H9 (cell line): ENCODE measurements around the gene TYW1. TPM values are rescaled to one million over a fixed set of nuclear protein-coding genes. Genes with fewer than 3 reads are reported as not detected.
"Not testable (repeated sequence)": the region's sequence is repeated elsewhere in the genome, so short reads cannot be mapped to it uniquely, and the experiment has no call there.

Source experiments
- DNase-seq: peaks from one replicate; pipeline ENCODE4 v3.0.0-alpha.2; 2017
- H2AFZ ChIP-seq: one replicate; pipeline ENCODE4 v1.6.1; 2013; ENCODE audit warnings: mild to moderate bottlenecking, low read length, control low read depth, moderate library complexity
- H2AK5ac ChIP-seq: 2 replicates; pipeline ENCODE4 v1.6.1; 2013; ENCODE audit warnings: low read length, control low read depth, mixed read lengths; ENCODE audit not compliant: insufficient read length
- H2BK120ac ChIP-seq: one replicate; pipeline ENCODE4 v1.6.1; 2013; ENCODE audit warnings: low read depth, mild to moderate bottlenecking, low read length, control low read depth, inconsistent platforms; ENCODE audit not compliant: poor library complexity, severe bottlenecking
- H2BK12ac ChIP-seq: 2 replicates; pipeline ENCODE4 v1.6.1; 2013; ENCODE audit warnings: low read length, control low read depth, mixed read lengths, low read depth; ENCODE audit not compliant: insufficient read length
- H2BK15ac ChIP-seq: 2 replicates; pipeline ENCODE4 v1.6.1; 2013; ENCODE audit warnings: low read depth, low read length, control low read depth
- H2BK20ac ChIP-seq: one replicate; pipeline ENCODE4 v1.6.1; 2013; ENCODE audit warnings: low read depth, mild to moderate bottlenecking, low read length, control low read depth, inconsistent platforms; ENCODE audit not compliant: poor library complexity, severe bottlenecking
- H2BK5ac ChIP-seq: 2 replicates; pipeline ENCODE4 v1.6.1; 2013; ENCODE audit warnings: low read length, control low read depth, mixed read lengths; ENCODE audit not compliant: insufficient read length
- H3K14ac ChIP-seq: 2 replicates; pipeline ENCODE4 v1.6.1; 2013; ENCODE audit warnings: low read length, control low read depth; ENCODE audit not compliant: insufficient read depth
- H3K18ac ChIP-seq: 2 replicates; pipeline ENCODE4 v1.6.1; 2013; ENCODE audit warnings: low read depth, mild to moderate bottlenecking, mixed read lengths, low read length, control low read depth; ENCODE audit not compliant: insufficient read length
- H3K23ac ChIP-seq: 2 replicates; pipeline ENCODE4 v1.6.1; 2013; ENCODE audit warnings: low read length, control low read depth, mixed read lengths, low read depth; ENCODE audit not compliant: insufficient read length
- H3K23me2 ChIP-seq: 2 replicates; pipeline ENCODE4 v1.6.1; 2013; ENCODE audit warnings: low read depth, mild to moderate bottlenecking, mixed read lengths, low read length, control low read depth; ENCODE audit not compliant: insufficient read length, poor library complexity, severe bottlenecking
- H3K27ac ChIP-seq: 2 replicates; pipeline ENCODE4 v1.5.1; 2013; ENCODE audit warnings: low read length, control low read depth, mixed read lengths, low read depth; ENCODE audit not compliant: insufficient read length
- H3K27me3 ChIP-seq: 2 replicates; pipeline ENCODE4 v1.6.1; 2013; ENCODE audit warnings: low read length, control low read depth, inconsistent platforms; ENCODE audit not compliant: insufficient read depth
- H3K4ac ChIP-seq: 2 replicates; pipeline ENCODE4 v1.6.1; 2013; ENCODE audit warnings: low read depth, mild to moderate bottlenecking, control low read depth, inconsistent platforms, low read length, moderate library complexity
- H3K4me1 ChIP-seq: 2 replicates; pipeline ENCODE4 v1.6.1; 2013; ENCODE audit warnings: low read length, control low read depth, inconsistent platforms; ENCODE audit not compliant: insufficient read depth
- H3K4me2 ChIP-seq: 2 replicates; pipeline ENCODE4 v1.6.1; 2013; ENCODE audit warnings: low read length, control low read depth, mixed read lengths; ENCODE audit not compliant: insufficient read length, insufficient read depth
- H3K56ac ChIP-seq: 2 replicates; pipeline ENCODE4 v1.6.1; 2013; ENCODE audit warnings: low read depth, mild to moderate bottlenecking, mixed read lengths, low read length, control low read depth; ENCODE audit not compliant: insufficient read length
- H3K79me1 ChIP-seq: 2 replicates; pipeline ENCODE4 v1.6.1; 2013; ENCODE audit warnings: low read depth, mild to moderate bottlenecking, moderate library complexity, low read length, control low read depth, inconsistent platforms; ENCODE audit not compliant: insufficient read depth, poor library complexity, severe bottlenecking
- H3K79me2 ChIP-seq: 2 replicates; pipeline ENCODE4 v1.6.1; 2013; ENCODE audit warnings: low read length, control low read depth, inconsistent platforms; ENCODE audit not compliant: insufficient read depth
- H3K9ac ChIP-seq: 2 replicates; pipeline ENCODE4 v1.6.1; 2013; ENCODE audit warnings: low read length, control low read depth, mixed read lengths; ENCODE audit not compliant: insufficient read length; ENCODE audit errors: extremely low read depth
- H3K9me3 ChIP-seq: one replicate; pipeline ENCODE4 v1.6.1; 2013; ENCODE audit warnings: low read depth, low read length, inconsistent platforms; ENCODE audit not compliant: control insufficient read depth
- H3T11ph ChIP-seq: one replicate; pipeline ENCODE4 v1.6.1; 2013; ENCODE audit warnings: mild to moderate bottlenecking, low read length, control low read depth, inconsistent platforms
- H4K20me1 ChIP-seq: one replicate; pipeline ENCODE4 v1.6.1; 2013; ENCODE audit not compliant: control insufficient read depth, insufficient read length, insufficient read depth
- H4K5ac ChIP-seq: 2 replicates; pipeline ENCODE4 v1.6.1; 2013; ENCODE audit warnings: low read depth, mild to moderate bottlenecking, mixed read lengths, low read length, control low read depth; ENCODE audit not compliant: insufficient read length
- H4K8ac ChIP-seq: replicated peaks from 2 replicates; pipeline ENCODE4 v1.6.1; 2013; ENCODE audit warnings: low read length, control low read depth, mixed read lengths, low read depth; ENCODE audit not compliant: insufficient read length
- H4K91ac ChIP-seq: 2 replicates; pipeline ENCODE4 v1.6.1; 2013; ENCODE audit warnings: low read depth, mild to moderate bottlenecking, moderate library complexity, mixed read lengths, low read length, control low read depth; ENCODE audit not compliant: insufficient read length
- H3K27ac Mint-ChIP-seq, 3 experiments: 2 replicates in 2 of 3; 3 replicates in 1 of 3; pipeline ENCODE4 v1.8.0; 2020 to 2021; ENCODE audit warnings: mixed read lengths in 3 of 3, mild to moderate bottlenecking in 1 of 3, moderate library complexity in 1 of 3
- H3K27me3 Mint-ChIP-seq: 2 replicates; pipeline ENCODE4 v1.8.0; 2021; ENCODE audit warnings: low read depth, mild to moderate bottlenecking, moderate library complexity, mixed read lengths
- H3K36me3 Mint-ChIP-seq, 3 experiments: 2 replicates in 2 of 3; 3 replicates in 1 of 3; pipeline ENCODE4 v1.8.0; 2020 to 2021; ENCODE audit warnings: low read depth in 3 of 3, mixed read lengths in 3 of 3; ENCODE audit not compliant: insufficient read depth in 1 of 3
- H3K4me1 Mint-ChIP-seq, 2 experiments: 2 replicates each; pipeline ENCODE4 v1.8.0; 2020; ENCODE audit warnings: mixed read lengths in 2 of 2
- H3K4me3 Mint-ChIP-seq, 2 experiments: 2 replicates in 1 of 2; 3 replicates in 1 of 2; pipeline ENCODE4 v1.8.0; 2020 to 2021; ENCODE audit warnings: mild to moderate bottlenecking in 2 of 2, mixed read lengths in 2 of 2, moderate library complexity in 1 of 2
- H3K9me3 Mint-ChIP-seq, 2 experiments: 2 replicates in 1 of 2; 3 replicates in 1 of 2; pipeline ENCODE4 v1.8.0; 2020; ENCODE audit warnings: mild to moderate bottlenecking in 2 of 2, mixed read lengths in 2 of 2, moderate library complexity in 1 of 2
- WGBS: extraction: QIAGEN DNeasy Blood & Tissue Kit; methylation state at CpG from one replicate; pipeline ENCODE4 v1.1.7; 2013; ENCODE audit warnings: missing lambda C conversion rate, low lambda C conversion rate, mixed read lengths; ENCODE audit not compliant: insufficient read length; ENCODE audit errors: extremely low coverage; 5-methylcytosine and 5-hydroxymethylcytosine counted together
- total RNA-seq: library from RNA; stranded (reverse); gene quantifications from 2 replicates; pipeline ENCODE4 v1.2.1, GENCODE V29; 2021
- TF ChIP-seq, protein P1 (sequence below): fragments of 200-600 bp; sonication (generic); conservative IDR thresholded peaks from 3 replicates; pipeline ENCODE4 v1.8.0; 2021; ENCODE audit warnings: antibody characterized with exemption, mild to moderate bottlenecking

The TYW1 gene
- total RNA-seq, 1 experiment from 2014 or later, result 22.3 TPM

- H3K56ac ChIP-seq, result no peak overlapping the region
- H3K4me1 ChIP-seq, result no peaks in the 10 kb centered on the region
- H3K27ac ChIP-seq, result no peak overlapping the region
- Mint-ChIP-seq H3K4me3 (no peak overlapping the region), H3K9me3 (peaks cover 13 to 18% of the 10 kb centered on the region in 2 experiments), H3K27me3 (no peaks in the 10 kb centered on the region), H3K4me1 (no peaks in the 10 kb centered on the region), H3K36me3 (peaks cover 26 to 48% (median 38%) of the 10 kb centered on the region in 3 experiments), H3K27ac (no peak overlapping the region)
- TF ChIP-seq, protein P1, sequence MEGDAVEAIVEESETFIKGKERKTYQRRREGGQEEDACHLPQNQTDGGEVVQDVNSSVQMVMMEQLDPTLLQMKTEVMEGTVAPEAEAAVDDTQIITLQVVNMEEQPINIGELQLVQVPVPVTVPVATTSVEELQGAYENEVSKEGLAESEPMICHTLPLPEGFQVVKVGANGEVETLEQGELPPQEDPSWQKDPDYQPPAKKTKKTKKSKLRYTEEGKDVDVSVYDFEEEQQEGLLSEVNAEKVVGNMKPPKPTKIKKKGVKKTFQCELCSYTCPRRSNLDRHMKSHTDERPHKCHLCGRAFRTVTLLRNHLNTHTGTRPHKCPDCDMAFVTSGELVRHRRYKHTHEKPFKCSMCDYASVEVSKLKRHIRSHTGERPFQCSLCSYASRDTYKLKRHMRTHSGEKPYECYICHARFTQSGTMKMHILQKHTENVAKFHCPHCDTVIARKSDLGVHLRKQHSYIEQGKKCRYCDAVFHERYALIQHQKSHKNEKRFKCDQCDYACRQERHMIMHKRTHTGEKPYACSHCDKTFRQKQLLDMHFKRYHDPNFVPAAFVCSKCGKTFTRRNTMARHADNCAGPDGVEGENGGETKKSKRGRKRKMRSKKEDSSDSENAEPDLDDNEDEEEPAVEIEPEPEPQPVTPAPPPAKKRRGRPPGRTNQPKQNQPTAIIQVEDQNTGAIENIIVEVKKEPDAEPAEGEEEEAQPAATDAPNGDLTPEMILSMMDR, result no peak
- no peak for DNase-seq
- H3K23ac ChIP-seq, result no peak overlapping the region
- H3K4ac ChIP-seq, result no peak overlapping the region
- H3K18ac ChIP-seq, result no peak overlapping the region
- no peak overlapping the region for H3T11ph ChIP-seq
- no peaks in the 10 kb centered on the region for H3K79me1 ChIP-seq
- no peak overlapping the region for H2BK20ac ChIP-seq
- H4K5ac ChIP-seq, result no peak overlapping the region
- no peaks in the 10 kb centered on the region for H4K20me1 ChIP-seq
- no peak overlapping the region for H3K9ac ChIP-seq
- no peak overlapping the region for H2AK5ac ChIP-seq
- WGBS, result no CpG with 5 or more reads among the region's 5 CpGs
- H4K8ac ChIP-seq, result no peak overlapping the region
- H2BK120ac ChIP-seq, result no peak overlapping the region
- H2AFZ ChIP-seq, result no peak overlapping the region
- H3K9me3 ChIP-seq, result peaks cover 9% of the 10 kb centered on the region
- no peak overlapping the region for H3K4me2 ChIP-seq
- H3K23me2 ChIP-seq, result no peaks in the 10 kb centered on the region
- H4K91ac ChIP-seq, result no peak overlapping the region
- no peak overlapping the region for H2BK15ac ChIP-seq
- H3K79me2 ChIP-seq, result no peaks in the 10 kb centered on the region
- H3K27me3 ChIP-seq, result no peaks in the 10 kb centered on the region
- no peak overlapping the region for H2BK5ac ChIP-seq
- H2BK12ac ChIP-seq, result no peak overlapping the region
- no peak overlapping the region for H3K14ac ChIP-seq
Observed at GRCh38 chr7:67033251-67033650, 36.6 kb downstream of the TYW1 start.

DNA sequence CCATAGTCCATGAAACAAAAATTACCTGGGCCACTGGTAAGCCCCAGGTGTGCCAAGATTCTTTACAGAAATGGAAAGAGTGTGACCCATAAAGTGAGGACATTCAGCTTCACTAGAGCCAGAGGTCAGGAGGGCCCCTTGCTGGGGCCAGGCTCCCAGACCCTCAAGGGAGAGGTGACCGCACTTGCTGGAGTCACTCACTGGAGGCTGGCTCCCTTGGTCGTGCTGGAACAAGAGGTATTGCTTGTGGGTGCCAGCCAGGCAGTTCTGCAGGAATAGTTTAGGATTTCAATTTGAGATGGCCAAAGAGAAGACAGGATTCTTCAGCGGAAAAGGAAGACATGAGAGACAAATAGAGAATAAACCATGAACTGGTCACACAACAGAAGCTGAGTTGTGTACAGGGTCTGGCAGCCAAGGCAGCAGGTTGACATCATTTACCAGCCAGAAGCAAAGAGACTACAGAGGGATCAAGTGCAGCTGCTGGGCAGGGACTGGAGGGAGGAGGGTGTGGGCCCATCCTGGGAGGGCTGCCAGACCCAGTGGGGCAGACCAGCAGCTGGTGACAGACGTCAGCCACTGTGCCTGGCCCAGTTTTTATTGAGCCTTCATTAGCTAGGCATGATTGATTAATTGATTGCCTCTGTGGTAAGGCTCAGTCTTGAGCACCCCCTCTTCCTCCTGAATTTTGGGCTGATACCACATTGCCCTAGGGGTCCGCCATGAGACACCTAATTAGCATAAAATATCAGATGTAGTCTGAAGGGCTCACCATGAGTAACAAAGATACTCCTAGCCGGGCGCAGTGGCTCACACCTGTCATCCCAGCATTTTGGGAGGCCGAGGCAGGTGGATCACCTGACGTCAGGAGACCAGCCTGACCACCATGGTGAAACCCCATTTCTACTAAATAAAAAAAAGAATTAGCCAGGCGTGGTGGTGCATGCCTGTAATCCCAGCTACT, 40.1 kb downstream of the TYW1 start:
- not testable (repeated sequence) for H3K23me2 ChIP-seq, H3K4me3 Mint-ChIP-seq, H3K9me3 ChIP-seq, H3K4me2 ChIP-seq, H3T11ph ChIP-seq, H4K20me1 ChIP-seq, H3K27ac ChIP-seq, H4K5ac ChIP-seq, H2AFZ ChIP-seq, H3K27ac Mint-ChIP-seq, H3K18ac ChIP-seq, H3K27me3 ChIP-seq, H4K8ac ChIP-seq, H2BK20ac ChIP-seq, H2BK12ac ChIP-seq, H3K79me1 ChIP-seq, H3K9ac ChIP-seq, H3K4me1 Mint-ChIP-seq, H2BK15ac ChIP-seq, H3K56ac ChIP-seq, H3K9me3 Mint-ChIP-seq, H2BK5ac ChIP-seq, H4K91ac ChIP-seq, H3K23ac ChIP-seq, H3K14ac ChIP-seq, H3K27me3 Mint-ChIP-seq, H3K79me2 ChIP-seq, DNase-seq, H2BK120ac ChIP-seq, H3K4ac ChIP-seq, H2AK5ac ChIP-seq, H3K4me1 ChIP-seq
- H3K36me3 Mint-ChIP-seq, result peaks cover 12 to 27% (median 22%) of the 10 kb centered on the region in 3 experiments
- no CpG with 5 or more reads among the region's 10 CpGs for WGBS
